Fibroblast of lung (primary cell): ENCODE results near the gene SERPINB2. TPM values are rescaled to one million over a fixed set of nuclear protein-coding genes. Genes with fewer than 3 reads are reported as not detected.

ENCODE experiments used
- DNase-seq, 2 donors: peaks; one replicate each; pipeline versions ENCODE4 v3.0.0 to v3.0.0-alpha.2; 2010; ENCODE audit warnings: low read depth in 2 of 2
- H2AFZ ChIP-seq: 2 replicates; pipeline ENCODE4 v1.5.1; 2012; ENCODE audit warnings: low read length, control low read depth, inconsistent platforms
- H3K27ac ChIP-seq: 2 replicates; pipeline ENCODE4 v1.5.1; 2011; ENCODE audit warnings: low read length, control low read depth; ENCODE audit not compliant: insufficient read depth
- H3K27me3 ChIP-seq: 2 replicates; pipeline ENCODE4 v1.5.1; 2011; ENCODE audit warnings: mild to moderate bottlenecking, low read length; ENCODE audit not compliant: control insufficient read depth, insufficient read depth
- H3K36me3 ChIP-seq: 2 replicates; pipeline ENCODE4 v1.5.1; 2011; ENCODE audit warnings: low read length; ENCODE audit not compliant: control insufficient read depth, insufficient read depth
- H3K4me1 ChIP-seq: 2 replicates; pipeline ENCODE4 v1.5.1; 2011; ENCODE audit warnings: low read length; ENCODE audit not compliant: control insufficient read depth, insufficient read depth; ENCODE audit errors: extremely low read depth
- H3K4me2 ChIP-seq: 2 replicates; pipeline ENCODE4 v1.5.1; 2011; ENCODE audit warnings: low read length, control low read depth; ENCODE audit not compliant: insufficient read depth; ENCODE audit errors: extremely low read depth
- H3K4me3 ChIP-seq, 4 experiments: fragments of 200-600 bp in 1 of 4; sonication (generic) in 1 of 4; replicated peaks in 1 of 4; 2 replicates each; pipeline ENCODE4 v1.5.1; 2011 to 2016; ENCODE audit warnings: low read length in 4 of 4, low read depth in 3 of 4, mild to moderate bottlenecking in 3 of 4, control low read depth in 2 of 4, inconsistent platforms in 1 of 4, mixed read lengths in 1 of 4; ENCODE audit not compliant: insufficient read depth in 1 of 4; ENCODE audit errors: control extremely low read depth in 1 of 4
- H3K79me2 ChIP-seq: 2 replicates; pipeline ENCODE4 v1.5.1; 2012; ENCODE audit warnings: mild to moderate bottlenecking, low read length, inconsistent platforms; ENCODE audit not compliant: control insufficient read depth, insufficient read depth
- H3K9ac ChIP-seq: 2 replicates; pipeline ENCODE4 v1.5.1; 2011; ENCODE audit warnings: mild to moderate bottlenecking, low read length, control low read depth; ENCODE audit not compliant: insufficient read depth
- H3K9me3 ChIP-seq: 2 replicates; pipeline ENCODE4 v1.5.1; 2012; ENCODE audit warnings: low read depth, low read length; ENCODE audit not compliant: control insufficient read depth, insufficient read depth
- H4K20me1 ChIP-seq: 2 replicates; pipeline ENCODE4 v1.5.1; 2011; ENCODE audit warnings: low read length; ENCODE audit not compliant: control insufficient read depth, insufficient read depth; ENCODE audit errors: extremely low read depth
- CTCF ChIP-seq, 2 donors: IDR thresholded peaks in 1 of 2; conservative IDR thresholded peaks in 1 of 2; 1 replicate in 1 of 2; 2 replicates in 1 of 2; pipeline ENCODE4 v1.5.1; 2011 to 2012; ENCODE audit warnings: low read length in 2 of 2, control low read depth in 1 of 2, inconsistent platforms in 1 of 2, low read depth in 1 of 2, mild to moderate bottlenecking in 1 of 2
- EZH2 ChIP-seq: IDR thresholded peaks from 2 replicates; pipeline ENCODE4 v1.5.1; 2012; ENCODE audit warnings: low read length, control low read depth, mild to moderate bottlenecking; ENCODE audit errors: missing control alignments
- polyA plus RNA-seq, 2 donors: library from polyadenylated mRNA; depleted of rRNA in 1 of 2; stranded (reverse) in 1 of 2; unstranded in 1 of 2; fragments of >200 nt; gene quantifications; 2 replicates each; pipeline ENCODE4 v1.2.1, GENCODE V29; 2011 to 2012; ENCODE audit warnings: missing spikeins in 1 of 2
- total RNA-seq: library from RNA; depleted of rRNA; stranded (reverse); fragments of >200 nt; gene quantifications from 2 replicates; pipeline ENCODE4 v1.2.1, GENCODE V29; 2014

SERPINB2 gene
- total and polyA plus RNA-seq, 2 donors (not counting 1 experiment from before 2014, with no cell fraction given) = 12.1 to 25.0 TPM

- H3K9me3 ChIP-seq = no peaks in the 10 kb centered on the region
- TF ChIP-seq EZH2 (no peak), CTCF (conservative IDR thresholded peaks at IDR 0.05 in 1 of 2, IDR thresholded peaks at IDR 0.05 in 1 of 2; ENCODE audit: low read depth in 1 of 2, low read length in 2 of 2) (no peak)
- no peak for DNase-seq
Measured at GRCh38 chr18:63903851-63904570, 16.5 kb downstream of the SERPINB2 start.

GRCh38 chr18:63904694-63905093, 17.2 kb downstream of the SERPINB2 start:
- no peaks in the 10 kb centered on the region for H4K20me1 ChIP-seq
- H3K4me2 ChIP-seq = no peak overlapping the region

More at GRCh38 chr18:63903851-63904570, 16.5 kb downstream of the SERPINB2 start:
- Histone ChIP-seq H2AFZ (no peak overlapping the region), H3K9ac (no peak overlapping the region), H3K4me1 (no peaks in the 10 kb centered on the region), H3K27ac (no peak overlapping the region), H3K4me2 (no peak overlapping the region), H3K4me3 (no peak overlapping the region), H3K27me3 (no peaks in the 10 kb centered on the region), H3K36me3 (no peaks in the 10 kb centered on the region), H4K20me1 (no peaks in the 10 kb centered on the region), H3K79me2 (no peaks in the 10 kb centered on the region)

GRCh38 chr18:63905361-63905760, 17.9 kb downstream of the SERPINB2 start:
- H3K4me1 ChIP-seq = no peaks in the 10 kb centered on the region
- H3K27me3 ChIP-seq = no peaks in the 10 kb centered on the region
- DNase-seq = no peak
- H3K79me2 ChIP-seq = no peaks in the 10 kb centered on the region
- no peak overlapping the region for H2AFZ ChIP-seq
- H3K4me2 ChIP-seq = no peak overlapping the region
- TF ChIP-seq CTCF (conservative IDR thresholded peaks at IDR 0.05 in 1 of 2, IDR thresholded peaks at IDR 0.05 in 1 of 2; ENCODE audit: low read depth in 1 of 2, low read length in 2 of 2) (no peak), EZH2 (no peak)
- no peak overlapping the region for H3K27ac ChIP-seq
- H3K4me3 ChIP-seq = no peak overlapping the region
- no peak overlapping the region for H3K9ac ChIP-seq
- H3K36me3 ChIP-seq = no peaks in the 10 kb centered on the region
- no peaks in the 10 kb centered on the region for H3K9me3 ChIP-seq
- H4K20me1 ChIP-seq = no peaks in the 10 kb centered on the region

More at GRCh38 chr18:63904694-63905093, 17.2 kb downstream of the SERPINB2 start:
- Histone ChIP-seq H3K9ac (no peak overlapping the region), H3K4me1 (no peaks in the 10 kb centered on the region), H3K36me3 (no peaks in the 10 kb centered on the region), H3K9me3 (no peaks in the 10 kb centered on the region), H3K27ac (no peak overlapping the region), H3K79me2 (no peaks in the 10 kb centered on the region), H3K27me3 (no peaks in the 10 kb centered on the region), H3K4me3 (no peak overlapping the region), H2AFZ (no peak overlapping the region)
- DNase-seq = no peak
- TF ChIP-seq EZH2 (no peak), CTCF (conservative IDR thresholded peaks at IDR 0.05 in 1 of 2, IDR thresholded peaks at IDR 0.05 in 1 of 2; ENCODE audit: low read depth in 1 of 2, low read length in 2 of 2) (no peak)
